IPS-18a (cell line): ENCODE measurements around the gene HEATR9.
"Not testable (repeated sequence)": the region's sequence is repeated elsewhere in the genome, so short reads cannot be mapped to it uniquely, and the experiment has no call there.

Experiments
- H3K27ac ChIP-seq: one replicate; pipeline ENCODE4 v1.5.1; 2013; ENCODE audit warnings: low read length
- H3K27me3 ChIP-seq: one replicate; pipeline ENCODE4 v1.6.1; 2013; ENCODE audit warnings: mild to moderate bottlenecking, low read length; ENCODE audit not compliant: control insufficient read depth, insufficient read depth
- H3K36me3 ChIP-seq: one replicate; pipeline ENCODE4 v1.6.1; 2013; ENCODE audit warnings: low read depth, low read length; ENCODE audit not compliant: control insufficient read depth
- H3K4me1 ChIP-seq: one replicate; pipeline ENCODE4 v1.6.1; 2013; ENCODE audit warnings: low read depth, low read length; ENCODE audit not compliant: control insufficient read depth
- H3K4me3 ChIP-seq: one replicate; pipeline ENCODE4 v1.5.1; 2013; ENCODE audit warnings: low read length
- H3K9ac ChIP-seq: one replicate; pipeline ENCODE4 v1.6.1; 2013; ENCODE audit warnings: mild to moderate bottlenecking, low read length, moderate library complexity
- H3K9me3 ChIP-seq: one replicate; pipeline ENCODE4 v1.6.1; 2013; ENCODE audit warnings: low read depth, low read length; ENCODE audit not compliant: control insufficient read depth

The HEATR9 gene

GRCh38 chr17:35903451-35903850 is 34.8 kb upstream of the HEATR9 start:
- H3K9me3 ChIP-seq: no peaks in the 10 kb centered on the region
- no peak overlapping the region for H3K4me3 ChIP-seq
- H3K9ac ChIP-seq: no peak overlapping the region
- no peaks in the 10 kb centered on the region for H3K4me1 ChIP-seq
- no peak overlapping the region for H3K27ac ChIP-seq
- H3K27me3 ChIP-seq: no peaks in the 10 kb centered on the region
- no peaks in the 10 kb centered on the region for H3K36me3 ChIP-seq

- Histone ChIP-seq H3K4me1 (no peaks in the 10 kb centered on the region), H3K36me3 (no peaks in the 10 kb centered on the region), H3K27me3 (no peaks in the 10 kb centered on the region), H3K9me3 (no peaks in the 10 kb centered on the region), H3K9ac (no peak overlapping the region), H3K4me3 (no peak overlapping the region), H3K27ac (no peak overlapping the region)
Measured at GRCh38 chr17:35901631-35902175, 33.0 kb upstream of the HEATR9 start.

GRCh38 chr17:35900708-35901480 is 32.2 kb upstream of the HEATR9 start:
- H3K9ac ChIP-seq: no peak overlapping the region
- H3K27ac ChIP-seq: no peak overlapping the region
- no peak overlapping the region for H3K4me3 ChIP-seq
- H3K4me1 ChIP-seq: no peaks in the 10 kb centered on the region
- no peaks in the 10 kb centered on the region for H3K36me3 ChIP-seq
- no peaks in the 10 kb centered on the region for H3K27me3 ChIP-seq
- no peaks in the 10 kb centered on the region for H3K9me3 ChIP-seq

GRCh38 chr17:35900280-35900679 is 31.6 kb upstream of the HEATR9 start:
- Histone ChIP-seq H3K4me3 (no peak overlapping the region), H3K27ac (no peak overlapping the region), H3K36me3 (no peaks in the 10 kb centered on the region), H3K9ac (no peak overlapping the region), H3K4me1 (no peaks in the 10 kb centered on the region), H3K9me3 (no peaks in the 10 kb centered on the region), H3K27me3 (no peaks in the 10 kb centered on the region)

GRCh38 chr17:35898283-35899070 is 29.8 kb upstream of the HEATR9 start:
- no peaks in the 10 kb centered on the region for H3K9me3 ChIP-seq
- H3K4me1 ChIP-seq: no peaks in the 10 kb centered on the region
- no peak overlapping the region for H3K4me3 ChIP-seq
- no peak overlapping the region for H3K9ac ChIP-seq
- no peak overlapping the region for H3K27ac ChIP-seq
- no peaks in the 10 kb centered on the region for H3K27me3 ChIP-seq
- no peaks in the 10 kb centered on the region for H3K36me3 ChIP-seq

- not testable (repeated sequence) for H3K27me3 ChIP-seq, H3K4me1 ChIP-seq, H3K27ac ChIP-seq, H3K9ac ChIP-seq, H3K4me3 ChIP-seq, H3K9me3 ChIP-seq, H3K36me3 ChIP-seq
Measured at GRCh38 chr17:35897772-35898171, 29.1 kb upstream of the HEATR9 start.

GRCh38 chr17:35895636-35896587 is 27.2 kb upstream of the HEATR9 start:
- Histone ChIP-seq H3K36me3 (no peaks in the 10 kb centered on the region), H3K4me3 (no peak overlapping the region), H3K9ac (no peak overlapping the region), H3K9me3 (no peaks in the 10 kb centered on the region), H3K27me3 (no peaks in the 10 kb centered on the region), H3K27ac (no peak overlapping the region), H3K4me1 (peaks cover 2% of the 10 kb centered on the region)

DNA sequence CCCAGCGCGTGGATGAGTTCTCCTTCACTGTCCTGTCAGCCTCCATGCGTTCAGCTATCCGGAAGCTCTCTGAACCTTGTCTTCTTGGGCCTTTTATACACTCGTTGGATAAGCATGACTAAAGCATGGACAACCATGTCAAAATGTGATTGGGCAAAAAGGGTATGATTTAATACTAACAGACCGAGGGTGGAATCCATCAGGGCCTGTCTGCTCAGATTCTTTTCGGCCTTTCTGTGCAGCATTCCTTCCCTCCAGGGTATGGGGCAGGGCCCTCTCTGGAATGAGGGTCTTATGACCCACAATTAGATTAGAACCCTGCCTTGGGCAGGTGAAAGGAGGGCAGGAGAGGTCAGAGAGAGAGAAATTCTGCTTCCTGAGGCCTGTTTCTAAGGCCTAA is 25.5 kb upstream of the HEATR9 start:
- Histone ChIP-seq H3K4me3 (no peak overlapping the region), H3K4me1 (peaks cover 11% of the 10 kb centered on the region), H3K36me3 (no peaks in the 10 kb centered on the region), H3K27me3 (no peaks in the 10 kb centered on the region), H3K9me3 (no peaks in the 10 kb centered on the region), H3K27ac (no peak overlapping the region), H3K9ac (no peak overlapping the region)

DNA sequence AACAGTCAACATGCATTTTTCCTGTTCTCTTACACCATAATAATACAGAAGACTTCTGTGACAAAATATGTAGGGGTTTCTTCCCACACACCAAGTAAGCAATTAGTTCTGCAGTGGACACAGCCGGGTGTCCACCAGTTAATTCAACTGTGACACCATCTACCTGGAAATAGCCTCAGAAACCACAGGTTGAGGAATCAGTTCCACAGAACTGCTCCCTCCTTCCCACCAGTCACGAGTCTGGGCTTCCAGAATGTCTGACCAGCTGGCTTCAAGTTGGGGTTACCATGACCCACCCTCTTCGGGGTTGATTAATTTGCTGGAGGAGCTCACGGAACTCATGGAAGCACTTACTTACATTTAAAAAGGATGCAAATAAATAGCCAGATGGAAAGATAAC is 25.1 kb upstream of the HEATR9 start:
- Histone ChIP-seq H3K36me3 (no peaks in the 10 kb centered on the region), H3K27ac (no peak overlapping the region), H3K27me3 (no peaks in the 10 kb centered on the region), H3K4me1 (peaks cover 11% of the 10 kb centered on the region), H3K9ac (no peak overlapping the region), H3K9me3 (no peaks in the 10 kb centered on the region), H3K4me3 (no peak overlapping the region)

DNA sequence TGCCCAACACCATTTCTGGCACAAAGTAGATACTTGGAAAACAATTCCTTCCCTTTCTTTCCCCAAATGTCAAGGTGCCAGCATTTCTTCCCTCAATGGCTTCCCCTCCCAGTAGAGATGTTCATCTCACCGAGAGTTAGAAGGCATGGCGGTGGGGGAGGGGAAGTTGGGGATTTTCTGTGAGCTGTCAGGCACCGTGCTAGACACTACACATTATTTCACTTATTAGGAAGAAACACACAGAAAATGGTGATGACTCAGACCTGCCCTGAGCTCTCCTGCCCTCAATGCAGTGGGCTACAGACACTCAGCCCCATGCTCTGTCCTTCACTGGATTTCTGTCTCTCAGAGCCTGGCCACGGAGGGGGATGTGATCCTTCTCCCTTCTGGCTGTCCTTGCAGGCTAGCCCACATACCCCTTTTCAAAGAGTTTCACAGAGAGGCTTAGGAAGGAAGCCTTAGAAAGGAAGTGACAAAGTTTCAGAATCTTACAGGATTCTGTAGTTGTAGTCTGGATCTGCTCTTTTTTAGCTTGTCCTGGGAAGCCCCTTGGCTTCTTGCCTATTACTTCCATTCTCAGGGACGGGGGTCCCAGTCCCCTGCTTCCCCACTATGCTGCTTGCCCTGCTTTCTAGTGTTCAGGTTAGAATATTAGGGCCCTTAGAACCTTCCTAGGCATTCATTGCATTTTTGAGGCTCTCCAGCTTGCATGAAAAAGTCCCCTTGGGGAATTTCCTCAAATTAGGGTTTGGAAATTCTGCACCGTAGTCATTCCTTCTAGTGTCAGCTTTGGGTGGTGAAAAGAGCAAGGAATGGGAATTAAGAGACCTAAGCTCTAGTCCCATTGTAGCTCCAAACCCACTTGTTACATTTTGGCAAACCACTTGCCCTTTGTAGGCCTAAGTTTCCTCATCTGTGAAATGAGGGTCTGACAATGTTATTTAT is 23.7 kb upstream of the HEATR9 start:
- Histone ChIP-seq H3K9me3 (no peaks in the 10 kb centered on the region), H3K27ac (no peak overlapping the region), H3K27me3 (no peaks in the 10 kb centered on the region), H3K4me1 (peaks cover 11% of the 10 kb centered on the region), H3K36me3 (no peaks in the 10 kb centered on the region), H3K9ac (no peak overlapping the region), H3K4me3 (no peak overlapping the region)
